SU-DHL-6 (cell line): ENCODE measurements around the gene RAD9B.

Source experiments
- H2AFZ ChIP-seq: fragments of 200-600 bp; sonication (generic); 2 replicates; pipeline ENCODE4 v1.6.1; 2014; ENCODE audit warnings: low read depth, mild to moderate bottlenecking, moderate library complexity, mixed read lengths, antibody characterized with exemption, low read length; ENCODE audit not compliant: severe bottlenecking
- H3F3A ChIP-seq: fragments of 200-600 bp; shearing (Covaris generic); 2 replicates; pipeline ENCODE4 v1.6.0; 2016; ENCODE audit warnings: antibody characterized with exemption, mild to moderate bottlenecking; ENCODE audit not compliant: insufficient read depth
- H3K27ac ChIP-seq: fragments of 200-600 bp; sonication (generic); 2 replicates; pipeline ENCODE4 v1.5.1; 2016; ENCODE audit warnings: low read depth, mild to moderate bottlenecking, low read length, moderate library complexity, mixed read lengths
- H3K27me3 ChIP-seq: fragments of 200-600 bp; sonication (generic), shearing (Covaris generic); 2 replicates; pipeline ENCODE4 v1.6.0; 2014; ENCODE audit warnings: mild to moderate bottlenecking, low read length
- H3K36me3 ChIP-seq: fragments of 200-600 bp; sonication (generic); 2 replicates; pipeline ENCODE4 v1.6.1; 2014; ENCODE audit warnings: mild to moderate bottlenecking, low read length, mixed read lengths
- H3K4me2 ChIP-seq: fragments of 300-600, 200-600 bp; shearing (Covaris generic), sonication (generic); 2 replicates; pipeline ENCODE4 v1.6.0; 2014; ENCODE audit warnings: low read length, low read depth, mild to moderate bottlenecking; ENCODE audit not compliant: poor library complexity, severe bottlenecking
- H3K4me3 ChIP-seq: fragments of 200-600 bp; sonication (generic); 2 replicates; pipeline ENCODE4 v1.5.1; 2014; ENCODE audit warnings: antibody characterized with exemption, low read length, mild to moderate bottlenecking, mixed read lengths; ENCODE audit not compliant: insufficient read depth, poor library complexity, severe bottlenecking
- H3K79me2 ChIP-seq: fragments of 200-600 bp; sonication (generic); 2 replicates; pipeline ENCODE4 v1.6.1; 2014; ENCODE audit warnings: mild to moderate bottlenecking, low read length, moderate library complexity; ENCODE audit not compliant: insufficient read depth
- H3K9ac ChIP-seq: fragments of 200-600 bp; sonication (generic); 2 replicates; pipeline ENCODE4 v1.7.0; 2014; ENCODE audit warnings: mild to moderate bottlenecking, low read length
- H3K9me2 ChIP-seq: fragments of 200-600 bp; sonication (generic); replicated peaks from 2 replicates; pipeline ENCODE4 v1.6.1; 2014; ENCODE audit warnings: low read length; ENCODE audit not compliant: insufficient read depth
- H3K9me3 ChIP-seq: fragments of 200-600 bp; sonication (generic); 2 replicates; pipeline ENCODE4 v1.6.1; 2014; ENCODE audit warnings: low read length, mixed read lengths; ENCODE audit not compliant: insufficient read depth
- H4K20me1 ChIP-seq: fragments of 200-600 bp; sonication (generic); 2 replicates; pipeline ENCODE4 v1.6.1; 2014; ENCODE audit warnings: low read depth, mild to moderate bottlenecking, antibody characterized with exemption, low read length, moderate library complexity, mixed read lengths
- CTCF ChIP-seq: fragments of 200-600 bp; sonication (generic); IDR thresholded peaks from one replicate; pipeline ENCODE4 v1.5.1; 2017; ENCODE audit warnings: antibody characterized with exemption, mild to moderate bottlenecking, low read length, moderate library complexity; ENCODE audit not compliant: insufficient read depth, poor library complexity, severe bottlenecking
- EZH2phosphoT487 ChIP-seq: fragments of 200-600 bp; sonication (generic), shearing (Covaris generic); conservative IDR thresholded peaks from 2 replicates; pipeline ENCODE4 v1.6.1; 2018; ENCODE audit warnings: mild to moderate bottlenecking, antibody characterized with exemption, low read length, moderate library complexity, mixed read lengths

RAD9B gene

GRCh38 chr12:110531741-110532333 lies 29.7 kb downstream of the RAD9B start:
- Histone ChIP-seq H3K27ac (no peak overlapping the region), H3K27me3 (no peaks in the 10 kb centered on the region), H3K36me3 (peaks cover under 1% of the 10 kb centered on the region), H2AFZ (no peak overlapping the region), H3K4me3 (no peak overlapping the region), H3F3A (0 out of 2 replicates have a peak, but pooled peaks cover 2% of the 10 kb centered on the region), H3K9ac (no peak overlapping the region), H3K79me2 (no peaks in the 10 kb centered on the region), H3K9me2 (no peaks in the 10 kb centered on the region), H4K20me1 (no peaks in the 10 kb centered on the region), H3K9me3 (no peaks in the 10 kb centered on the region), H3K4me2 (no peak overlapping the region)
- TF ChIP-seq EZH2phosphoT487 = no peak
- TF ChIP-seq CTCF = no peak

- Histone ChIP-seq H3K9me3 (no peaks in the 10 kb centered on the region), H3K79me2 (no peaks in the 10 kb centered on the region), H4K20me1 (no peaks in the 10 kb centered on the region), H3K9me2 (no peaks in the 10 kb centered on the region), H3K9ac (no peak overlapping the region), H3K27ac (no peak overlapping the region), H3K27me3 (no peaks in the 10 kb centered on the region), H3K4me2 (no peak overlapping the region), H3K36me3 (peaks cover 6% of the 10 kb centered on the region), H2AFZ (no peak overlapping the region), H3K4me3 (no peak overlapping the region), H3F3A (0 out of 2 replicates have a peak, but pooled peaks cover 2% of the 10 kb centered on the region)
- no peak for TF ChIP-seq EZH2phosphoT487
- TF ChIP-seq CTCF = no peak
These were observed 30.5 kb downstream of the RAD9B start for GRCh38 chr12:110532644-110533043.

GRCh38 chr12:110533607-110534006 lies 31.5 kb downstream of the RAD9B start:
- Histone ChIP-seq H3F3A (0 out of 2 replicates have a peak, but pooled peaks cover 2% of the 10 kb centered on the region), H3K9ac (no peak overlapping the region), H3K27ac (no peak overlapping the region), H3K4me3 (no peak overlapping the region), H3K36me3 (peaks cover 13% of the 10 kb centered on the region), H3K9me3 (no peaks in the 10 kb centered on the region), H2AFZ (no peak overlapping the region), H3K79me2 (no peaks in the 10 kb centered on the region), H3K4me2 (no peak overlapping the region), H3K9me2 (no peaks in the 10 kb centered on the region), H3K27me3 (no peaks in the 10 kb centered on the region), H4K20me1 (no peaks in the 10 kb centered on the region)
- TF ChIP-seq EZH2phosphoT487 (no peak), CTCF (no peak)
